Esophagus squamous epithelium (tissue), 5 donors: ENCODE results near the gene RERG. TPM values are rescaled to one million over a fixed set of nuclear protein-coding genes. Genes with fewer than 3 reads are reported as not detected.

Experiments used
- DNase-seq: peaks from one replicate; lab custom pipeline; 2025; lab: John Stamatoyannopoulos, UW
- H3K27ac ChIP-seq, 4 donors: fragments of 200-600 bp; sonication (generic); one replicate each; pipeline ENCODE4 v1.5.1; 2016 to 2019; ENCODE audit warnings: mild to moderate bottlenecking in 1 of 4
- H3K27me3 ChIP-seq, 4 donors: fragments of 200-600 bp; sonication (generic); 1 replicate in 3 of 4; 2 replicates in 1 of 4; pipeline versions ENCODE4 v1.5.1 to v1.6.0; 2017 to 2021; ENCODE audit warnings: antibody characterized with exemption in 1 of 4
- H3K36me3 ChIP-seq, 3 donors: fragments of 200-600 bp; sonication (generic); one replicate each; pipeline ENCODE4 v1.5.1; 2016 to 2019
- H3K4me1 ChIP-seq, 3 donors: fragments of 200-600 bp; sonication (generic); one replicate each; pipeline ENCODE4 v1.5.1; 2017 to 2019
- H3K4me3 ChIP-seq, 4 donors: fragments of 200-600 bp; sonication (generic); 1 replicate in 3 of 4; 2 replicates in 1 of 4; pipeline ENCODE4 v1.5.1; 2016 to 2019; ENCODE audit warnings: mild to moderate bottlenecking in 2 of 4, moderate library complexity in 1 of 4
- H3K9me3 ChIP-seq, 3 donors: fragments of 200-600 bp; sonication (generic); one replicate each; pipeline ENCODE4 v1.5.1; 2016 to 2019
- CTCF ChIP-seq, 6 experiments: fragments of 450-650 bp in 4 of 6; fragments of 200-600 bp in 2 of 6; sonication (generic) in 2 of 6; IDR thresholded peaks; one replicate each; pipeline ENCODE4 v1.5.1; 2016 to 2019; ENCODE audit warnings: antibody characterized with exemption in 6 of 6, mild to moderate bottlenecking in 4 of 6, moderate library complexity in 4 of 6
- POLR2A ChIP-seq, 4 donors: fragments of 450-650 bp; IDR thresholded peaks; one replicate each; pipeline ENCODE4 v1.6.1; 2017; ENCODE audit warnings: antibody characterized with exemption in 4 of 4, mild to moderate bottlenecking in 4 of 4, moderate library complexity in 3 of 4
- WGBS, 2 donors: methylation state at CpG; one replicate each; pipeline ENCODE4 v1.1.5; 2018; 5-methylcytosine and 5-hydroxymethylcytosine counted together
- intact Hi-C: fragments of 100-400 bp; cut with DNase I; formaldehyde crosslinking; loops from one replicate; pipeline ENCODE4 v1.15.0; 2022
- total RNA-seq, 4 donors: library from RNA; depleted of rRNA; stranded (reverse); fragments of >200 nt; gene quantifications; one replicate each; pipeline ENCODE4 v1.1.0, GENCODE V29; 2016
- donor health status: DM: yes; HTN: yes; CAD: no.

The RERG gene
- total RNA-seq, 4 donors from 2014 or later: 1.4 to 15.1 (median 7.0) TPM

- TF ChIP-seq POLR2A (IDR thresholded peaks at IDR 0.05) (no peak), CTCF (IDR thresholded peaks at IDR 0.05) (no peak)
- 27 to 36% methylated on average over 3 of the region's 3 CpGs for WGBS, 2 donors
- H3K4me3 ChIP-seq: no peak overlapping the region
- H3K27ac ChIP-seq: peak overlapping the region in 3 of 4 donors; percentile 52 to 81 (median 64)
- no peaks in the 10 kb centered on the region for H3K27me3 ChIP-seq
- H3K9me3 ChIP-seq: no peaks in the 10 kb centered on the region
- H3K4me1 ChIP-seq: peaks cover 0 to 25% (median 11%) of the 10 kb centered on the region in 3 donors
- no peaks in the 10 kb centered on the region for H3K36me3 ChIP-seq
- intact Hi-C loops: no loop called here
- DNase-seq: no peak
These were observed 40.1 kb downstream of the RERG start for GRCh38 chr12:15181017-15181683.

- DNase-seq: no peak
- no peaks in the 10 kb centered on the region for H3K36me3 ChIP-seq
- no peaks in the 10 kb centered on the region for H3K9me3 ChIP-seq
- TF ChIP-seq POLR2A (IDR thresholded peaks at IDR 0.05): no peak
- TF ChIP-seq CTCF (IDR thresholded peaks at IDR 0.05): no peak
- H3K4me1 ChIP-seq: peaks cover 0 to 25% (median 11%) of the 10 kb centered on the region in 3 donors
- H3K27me3 ChIP-seq: no peaks in the 10 kb centered on the region
- WGBS, 2 donors: 52 to 91% methylated on average over 2 of the region's 2 CpGs
- intact Hi-C loops: no loop called here
- peak overlapping the region in 3 of 4 donors; percentile 52 to 81 (median 64) for H3K27ac ChIP-seq
- H3K4me3 ChIP-seq: no peak overlapping the region
These were observed 40.9 kb downstream of the RERG start for GRCh38 chr12:15180325-15180724.

- Histone ChIP-seq H3K9me3 (no peaks in the 10 kb centered on the region), H3K36me3 (no peaks in the 10 kb centered on the region), H3K4me3 (no peak overlapping the region), H3K27ac (peak overlapping the region in 3 of 4 donors; percentile 52 to 65 (median 64)), H3K27me3 (no peaks in the 10 kb centered on the region), H3K4me1 (peaks cover 0 to 25% (median 11%) of the 10 kb centered on the region in 3 donors)
- no peak for DNase-seq
- TF ChIP-seq CTCF (IDR thresholded peaks at IDR 0.05): no peak
- TF ChIP-seq POLR2A (IDR thresholded peaks at IDR 0.05): no peak
- WGBS, 2 donors: 48 to 75% methylated on average over 2 of the region's 2 CpGs
- intact Hi-C loops: no loop called here
These were observed 41.5 kb downstream of the RERG start for GRCh38 chr12:15179672-15180071.

- no peak for TF ChIP-seq POLR2A (IDR thresholded peaks at IDR 0.05)
- no peak for TF ChIP-seq CTCF (IDR thresholded peaks at IDR 0.05)
- Histone ChIP-seq H3K27ac (no peak overlapping the region), H3K27me3 (no peaks in the 10 kb centered on the region), H3K4me1 (peaks cover 0 to 3% (median 2%) of the 10 kb centered on the region in 3 donors), H3K36me3 (no peaks in the 10 kb centered on the region), H3K4me3 (no peak overlapping the region), H3K9me3 (no peaks in the 10 kb centered on the region)
- intact Hi-C loops: no loop called here
- 91 to 95% methylated on average over 2 of the region's 2 CpGs for WGBS, 2 donors
- no peak for DNase-seq
These were observed 48.1 kb downstream of the RERG start for GRCh38 chr12:15173142-15173541.

- TF ChIP-seq CTCF (IDR thresholded peaks at IDR 0.05) (peak in 1 of 6 experiments; percentile 11), POLR2A (IDR thresholded peaks at IDR 0.05) (no peak)
- DNase-seq: no peak
These were observed 49.0 kb downstream of the RERG start for GRCh38 chr12:15172060-15172822.

More at GRCh38 chr12:15172060-15172822, 49.0 kb downstream of the RERG start:
- H3K9me3 ChIP-seq: no peaks in the 10 kb centered on the region
- H3K4me3 ChIP-seq: no peak overlapping the region
- H3K4me1 ChIP-seq: peaks cover 0 to 7% (median 3%) of the 10 kb centered on the region in 3 donors
- no peaks in the 10 kb centered on the region for H3K27me3 ChIP-seq
- WGBS, 2 donors: 64 to 67% methylated on average over 3 of the region's 3 CpGs
- H3K27ac ChIP-seq: no peak overlapping the region
- intact Hi-C loops: no loop called here
- no peaks in the 10 kb centered on the region for H3K36me3 ChIP-seq
